B cell (primary cell): ENCODE data around the gene ITGB1BP1. TPM values are rescaled to one million over a fixed set of nuclear protein-coding genes. Genes with fewer than 3 reads are reported as not detected.

Experiments
- ATAC-seq: fragments of 200-7000 bp; cut with Tn5 transposase; one replicate; pipeline ENCODE4 v1.10.0; 2021; ENCODE audit warnings: low read depth, mild to moderate bottlenecking, moderate number of reproducible peaks, moderate library complexity
- CTCF ChIA-PET: fragments of 350-600 bp; sonication (Branson Sonifier 250); formaldehyde crosslinking; loops from one replicate; lab custom pipeline; 2021; ENCODE audit warnings: antibody characterized with exemption, inconsistent platforms; lab: Charles Lee
- POLR2A ChIA-PET: fragments of 350-600 bp; sonication (Branson Sonifier 250); formaldehyde crosslinking; loops from one replicate; lab custom pipeline; 2021; ENCODE audit warnings: antibody characterized with exemption; lab: Charles Lee
- DNase-seq: peaks from one replicate; pipeline ENCODE4 v3.0.0; 2013
- H2AFZ ChIP-seq: 2 replicates; pipeline ENCODE4 v1.6.1; 2012; ENCODE audit warnings: mild to moderate bottlenecking, low read depth, low read length; ENCODE audit not compliant: insufficient read depth, poor library complexity, severe bottlenecking
- H3K27ac ChIP-seq, 2 donors: 1 replicate in 1 of 2; 2 replicates in 1 of 2; pipeline ENCODE4 v1.5.1; 2012 to 2013; ENCODE audit warnings: low read length in 2 of 2, mild to moderate bottlenecking in 2 of 2, moderate library complexity in 1 of 2
- H3K27me3 ChIP-seq, 4 experiments: fragments of 200-600 bp in 1 of 4; sonication (generic) in 1 of 4; replicated peaks in 1 of 4; 1 replicate in 2 of 4; 2 replicates in 2 of 4; pipeline versions ENCODE4 v1.6.1 to v1.7.0; 2013 to 2016; ENCODE audit warnings: low read length in 3 of 4, mild to moderate bottlenecking in 2 of 4, mixed read lengths in 1 of 4, moderate library complexity in 1 of 4; ENCODE audit not compliant: insufficient read depth in 4 of 4, control insufficient read depth in 3 of 4; ENCODE audit errors: control extremely low read depth in 1 of 4
- H3K36me3 ChIP-seq, 2 experiments: replicated peaks in 1 of 2; 1 replicate in 1 of 2; 2 replicates in 1 of 2; pipeline versions ENCODE4 v1.6.1 to v1.7.1; 2013; ENCODE audit warnings: low read length in 1 of 2; ENCODE audit not compliant: insufficient read depth in 2 of 2, control insufficient read depth in 1 of 2; ENCODE audit errors: control extremely low read depth in 1 of 2, extremely low read depth in 1 of 2
- H3K4me1 ChIP-seq, 2 donors: fragments of 200-600 bp in 1 of 2; sonication (generic) in 1 of 2; 1 replicate in 1 of 2; 2 replicates in 1 of 2; pipeline versions ENCODE4 v1.5.1 to v1.6.1; 2013 to 2017; ENCODE audit warnings: low read length in 2 of 2; ENCODE audit not compliant: control insufficient read depth in 2 of 2, insufficient read depth in 2 of 2
- H3K4me2 ChIP-seq: replicated peaks from 2 replicates; pipeline ENCODE3; 2012; ENCODE audit warnings: mild to moderate bottlenecking, low read depth, low read length; ENCODE audit not compliant: poor library complexity, severe bottlenecking
- H3K4me3 ChIP-seq, 5 experiments: fragments of 200-600 bp in 1 of 5; sonication (generic) in 1 of 5; 1 replicate in 3 of 5; 2 replicates in 2 of 5; pipeline versions ENCODE4 v1.5.1 to v1.7.0; 2011 to 2016; ENCODE audit warnings: low read length in 4 of 5, mild to moderate bottlenecking in 4 of 5, low read depth in 2 of 5, control low read depth in 1 of 5, moderate library complexity in 1 of 5; ENCODE audit not compliant: insufficient read depth in 1 of 5; ENCODE audit errors: control extremely low read depth in 1 of 5, extremely low read depth in 1 of 5
- H3K79me2 ChIP-seq: fragments of 200-600 bp; sonication (generic); one replicate; pipeline ENCODE4 v1.6.0; 2016; ENCODE audit warnings: low read length; ENCODE audit not compliant: control insufficient read depth, insufficient read depth
- H3K9ac ChIP-seq: fragments of 200-600 bp; sonication (generic); 2 replicates; pipeline ENCODE4 v1.6.1; 2017; ENCODE audit warnings: mild to moderate bottlenecking, low read length, moderate library complexity
- H3K9me3 ChIP-seq, 3 donors: one replicate each; pipeline versions ENCODE4 v1.6.1 to v1.7.1; 2013; ENCODE audit warnings: low read length in 2 of 3; ENCODE audit not compliant: control insufficient read depth in 2 of 3, insufficient read depth in 1 of 3; ENCODE audit errors: control extremely low read depth in 1 of 3
- H4K20me1 ChIP-seq: 2 replicates; pipeline ENCODE4 v1.6.0; 2012; ENCODE audit warnings: mild to moderate bottlenecking, low read length; ENCODE audit not compliant: insufficient read depth, control insufficient read depth, poor library complexity, severe bottlenecking
- H3K27ac Mint-ChIP-seq: one replicate; pipeline ENCODE4 v1.8.0; 2021; ENCODE audit warnings: mixed read lengths
- H3K27me3 Mint-ChIP-seq: one replicate; pipeline ENCODE4 v1.8.0; 2021; ENCODE audit warnings: mixed read lengths
- H3K4me1 Mint-ChIP-seq: one replicate; pipeline ENCODE4 v1.8.0; 2021; ENCODE audit warnings: mixed read lengths
- H3K4me3 Mint-ChIP-seq: one replicate; pipeline ENCODE4 v1.8.0; 2021; ENCODE audit warnings: mixed read lengths
- H3K9me3 Mint-ChIP-seq: one replicate; pipeline ENCODE4 v1.8.0; 2022; ENCODE audit warnings: mixed read lengths; ENCODE audit not compliant: insufficient read depth
- EZH2 ChIP-seq: IDR thresholded peaks from 2 replicates; pipeline ENCODE4 v1.6.1; 2012; ENCODE audit warnings: borderline replicate concordance, low read depth, mild to moderate bottlenecking, moderate library complexity, low read length; ENCODE audit not compliant: insufficient read depth, poor library complexity, severe bottlenecking
- WGBS: methylation state at CpG from one replicate; pipeline ENCODE4 v1.1.5; 2013; ENCODE audit warnings: missing lambda C conversion rate; ENCODE audit not compliant: insufficient coverage; 5-methylcytosine and 5-hydroxymethylcytosine counted together
- intact Hi-C: fragments of 100-400 bp; cut with micrococcal nuclease; formaldehyde crosslinking; loops from one replicate; pipeline ENCODE4 v1.10.0; 2022
- polyA plus RNA-seq: library from polyadenylated mRNA; depleted of rRNA; stranded (reverse); fragments of >200 nt; gene quantifications from 2 replicates; pipeline ENCODE4 v1.2.3, GENCODE V29; 2012
- total RNA-seq, 2 donors: library from RNA; stranded (reverse); fragments of 120-200 nt in 1 of 2; gene quantifications; 1 replicate in 1 of 2; 2 replicates in 1 of 2; pipeline versions ENCODE4 v1.2.3 to v1.2.4, GENCODE V29; 2013 to 2022
- TF ChIP-seq, protein P1 (sequence below): fragments of 200-600 bp; IDR thresholded peaks from one replicate; pipeline ENCODE4 v1.8.0; 2022; ENCODE audit warnings: antibody characterized with exemption, mild to moderate bottlenecking

The ITGB1BP1 gene
- total and polyA plus RNA-seq, 2 donors (not counting 1 experiment from before 2014, with no cell fraction given) = 25.7 to 47.1 TPM

DNA sequence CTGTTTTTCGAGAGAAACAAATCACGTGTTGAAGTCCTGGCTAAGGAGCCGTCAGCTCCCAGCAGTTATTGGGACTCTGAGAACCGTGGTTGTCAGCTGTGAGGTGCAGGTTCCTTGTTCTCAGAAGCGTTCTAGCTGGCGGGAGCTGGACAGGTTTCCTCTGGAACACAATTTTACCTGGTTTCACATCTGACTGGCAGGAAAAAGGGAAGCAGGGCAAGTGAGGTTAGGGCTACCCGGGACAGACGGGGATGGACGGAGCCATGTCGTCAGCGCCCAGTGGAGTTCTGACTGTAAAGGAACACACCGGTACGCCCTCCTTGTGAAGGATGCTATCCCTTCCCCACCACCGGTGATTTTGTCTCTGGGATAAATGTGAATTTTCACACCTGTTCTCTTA lies 26.1 kb downstream of the ITGB1BP1 start:
- no peaks in the 10 kb centered on the region for H3K4me1 Mint-ChIP-seq
- no peaks in the 10 kb centered on the region for H3K79me2 ChIP-seq
- 96% methylated on average over 7 of the region's 14 CpGs for WGBS
- DNase-seq (no peak), ATAC-seq (no peak)
- H3K4me3 ChIP-seq = no peak overlapping the region
- no peak overlapping the region for H3K4me2 ChIP-seq
- H3K36me3 ChIP-seq = no peaks in the 10 kb centered on the region
- no peak overlapping the region for H3K27ac Mint-ChIP-seq
- POLR2A ChIA-PET = no interaction called here
- peaks cover 4% of the 10 kb centered on the region for H3K27me3 Mint-ChIP-seq
- H2AFZ ChIP-seq = no peak overlapping the region
- CTCF ChIA-PET = no interaction called here
- intact Hi-C loops = no loop called here
- no peak overlapping the region for H3K27ac ChIP-seq
- H3K9me3 Mint-ChIP-seq = no peaks in the 10 kb centered on the region
- H3K4me1 ChIP-seq = no peaks in the 10 kb centered on the region
- no peaks in the 10 kb centered on the region for H3K27me3 ChIP-seq
- no peaks in the 10 kb centered on the region for H3K9me3 ChIP-seq
- no peak for TF ChIP-seq EZH2
- TF ChIP-seq, protein P1, sequence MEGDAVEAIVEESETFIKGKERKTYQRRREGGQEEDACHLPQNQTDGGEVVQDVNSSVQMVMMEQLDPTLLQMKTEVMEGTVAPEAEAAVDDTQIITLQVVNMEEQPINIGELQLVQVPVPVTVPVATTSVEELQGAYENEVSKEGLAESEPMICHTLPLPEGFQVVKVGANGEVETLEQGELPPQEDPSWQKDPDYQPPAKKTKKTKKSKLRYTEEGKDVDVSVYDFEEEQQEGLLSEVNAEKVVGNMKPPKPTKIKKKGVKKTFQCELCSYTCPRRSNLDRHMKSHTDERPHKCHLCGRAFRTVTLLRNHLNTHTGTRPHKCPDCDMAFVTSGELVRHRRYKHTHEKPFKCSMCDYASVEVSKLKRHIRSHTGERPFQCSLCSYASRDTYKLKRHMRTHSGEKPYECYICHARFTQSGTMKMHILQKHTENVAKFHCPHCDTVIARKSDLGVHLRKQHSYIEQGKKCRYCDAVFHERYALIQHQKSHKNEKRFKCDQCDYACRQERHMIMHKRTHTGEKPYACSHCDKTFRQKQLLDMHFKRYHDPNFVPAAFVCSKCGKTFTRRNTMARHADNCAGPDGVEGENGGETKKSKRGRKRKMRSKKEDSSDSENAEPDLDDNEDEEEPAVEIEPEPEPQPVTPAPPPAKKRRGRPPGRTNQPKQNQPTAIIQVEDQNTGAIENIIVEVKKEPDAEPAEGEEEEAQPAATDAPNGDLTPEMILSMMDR = no peak
- no peaks in the 10 kb centered on the region for H4K20me1 ChIP-seq
- no peak overlapping the region for H3K4me3 Mint-ChIP-seq
- H3K9ac ChIP-seq = no peak overlapping the region

DNA sequence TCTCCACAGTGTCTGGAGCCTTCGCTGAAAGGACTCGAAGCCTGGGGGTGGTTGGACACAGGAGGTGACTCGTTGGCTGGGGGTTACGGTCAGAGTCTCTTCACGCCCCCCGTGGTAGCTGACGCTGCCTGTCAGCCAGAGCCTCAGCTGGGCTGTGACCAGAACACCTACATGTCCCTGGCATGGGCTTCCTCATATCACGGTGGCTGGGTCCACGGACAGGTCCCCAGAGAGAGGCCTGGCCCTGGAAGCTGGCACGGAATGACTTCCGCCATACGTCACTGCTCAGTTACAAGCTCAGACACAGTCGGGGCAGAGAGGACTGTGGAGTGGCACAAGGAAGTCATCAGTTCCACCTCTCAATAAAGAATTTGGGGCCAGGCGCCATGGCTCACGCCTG lies 28.5 kb downstream of the ITGB1BP1 start:
- intact Hi-C loops = no loop called here
- ChIA-PET CTCF (no interaction called here), POLR2A (no interaction called here)
- no peak overlapping the region for H3K27ac Mint-ChIP-seq
- Histone ChIP-seq H3K9me3 (no peaks in the 10 kb centered on the region), H2AFZ (no peak overlapping the region), H3K9ac (no peak overlapping the region), H3K4me2 (no peak overlapping the region), H3K4me1 (no peaks in the 10 kb centered on the region), H4K20me1 (no peaks in the 10 kb centered on the region), H3K27me3 (no peaks in the 10 kb centered on the region), H3K79me2 (no peaks in the 10 kb centered on the region), H3K27ac (no peak overlapping the region), H3K4me3 (no peak overlapping the region), H3K36me3 (no peaks in the 10 kb centered on the region)
- no peaks in the 10 kb centered on the region for H3K4me1 Mint-ChIP-seq
- ATAC-seq = no peak
- no peak overlapping the region for H3K4me3 Mint-ChIP-seq
- no peaks in the 10 kb centered on the region for H3K9me3 Mint-ChIP-seq
- WGBS = 93% methylated on average over 15 of the region's 15 CpGs
- no peak for DNase-seq
- no peaks in the 10 kb centered on the region for H3K27me3 Mint-ChIP-seq
- TF ChIP-seq, protein P1 = no peak
- no peak for TF ChIP-seq EZH2
